GM12878 (cell line): ENCODE data around the gene CFAP299. TPM values are rescaled to one million over a fixed set of nuclear protein-coding genes. Genes with fewer than 3 reads are reported as not detected.

ENCODE experiments used
- ATAC-seq: fragments of 200-7000 bp; cut with Tn5 transposase; 3 replicates; pipeline ENCODE4 v1.9.1; 2020; ENCODE audit warnings: mild to moderate bottlenecking, moderate library complexity
- BruUV-seq: library from RNA; stranded (reverse); fragments of 400-500 nt; replicated peaks from 2 replicates; lab custom pipeline; 2021; lab: Mats Ljungman, UMichigan
- CTCF ChIA-PET: fragments of 300-600 bp; sonication (Branson Sonifier 250); formaldehyde crosslinking; extraction: SDS; loops from one replicate; lab custom pipeline; 2021; ENCODE audit warnings: inconsistent platforms; lab: Yijun Ruan, JAX
- POLR2A ChIA-PET: fragments of 350-600 bp; formaldehyde crosslinking; extraction: SDS; loops from one replicate; lab custom pipeline; 2021; ENCODE audit warnings: inconsistent platforms; lab: Charles Lee
- RAD21 ChIA-PET: fragments of 300-600 bp; sonication (Branson Sonifier 250); formaldehyde crosslinking; loops from one replicate; lab custom pipeline; 2023; ENCODE audit warnings: antibody characterized with exemption; ENCODE audit not compliant: unreplicated experiment; lab: Charles Lee
- SMC1A ChIA-PET: fragments of 300-600 bp; sonication (Branson Sonifier 250); formaldehyde crosslinking; loops from one replicate; lab custom pipeline; 2023; ENCODE audit not compliant: unreplicated experiment, uncharacterized antibody; lab: Charles Lee
- DNase-seq: peaks from one replicate; pipeline ENCODE4 v3.0.0-alpha.2; 2011; ENCODE audit warnings: low read depth, low spot score
- FAIRE-seq: peaks from 3 replicates; lab custom pipeline; 2011; peaks lifted over from hg19 to GRCh38; lab: Jason Lieb, UNC
- H2AFZ ChIP-seq: 2 replicates; pipeline ENCODE4 v1.6.0; 2011; ENCODE audit warnings: low read depth, low read length, control low read depth; ENCODE audit not compliant: control insufficient read depth
- H3K27ac ChIP-seq: 2 replicates; pipeline ENCODE4 v1.5.1; 2011; ENCODE audit warnings: control low read depth; ENCODE audit not compliant: control insufficient read depth, insufficient read depth
- H3K27me3 ChIP-seq, 2 experiments: replicated peaks in 1 of 2; 2 replicates each; pipeline versions ENCODE4 v1.6.0 to v1.6.1; 2011; ENCODE audit warnings: low read length in 1 of 2; ENCODE audit not compliant: control insufficient read depth in 2 of 2, insufficient read depth in 2 of 2
- H3K36me3 ChIP-seq, 2 experiments: 2 replicates each; pipeline ENCODE4 v1.5.1; 2011; ENCODE audit warnings: low read length in 1 of 2; ENCODE audit not compliant: control insufficient read depth in 2 of 2, insufficient read depth in 2 of 2
- H3K4me1 ChIP-seq: 2 replicates; pipeline ENCODE4 v1.6.1; 2011; ENCODE audit warnings: mild to moderate bottlenecking, low read length, moderate library complexity, mixed read lengths; ENCODE audit not compliant: control insufficient read depth, insufficient read depth
- H3K4me2 ChIP-seq: 2 replicates; pipeline ENCODE4 v1.6.0; 2011; ENCODE audit warnings: control low read depth; ENCODE audit not compliant: control insufficient read depth, insufficient read depth
- H3K4me3 ChIP-seq: fragments of 200-600 bp; sonication (generic); 2 replicates; pipeline ENCODE4 v1.5.1; 2016
- H3K79me2 ChIP-seq: 2 replicates; pipeline ENCODE4 v1.6.0; 2011; ENCODE audit warnings: low read length; ENCODE audit not compliant: control insufficient read depth, insufficient read depth
- H3K9ac ChIP-seq: 2 replicates; pipeline ENCODE4 v1.8.0; 2011; ENCODE audit warnings: low read length, control low read depth, mixed read lengths; ENCODE audit not compliant: control insufficient read depth, insufficient read depth
- H3K9me3 ChIP-seq: replicated peaks from 3 replicates; pipeline ENCODE4 v1.5.1; 2011; ENCODE audit warnings: mild to moderate bottlenecking, low read length; ENCODE audit not compliant: control insufficient read depth, insufficient read depth
- H4K20me1 ChIP-seq: 2 replicates; pipeline ENCODE4 v1.6.0; 2011; ENCODE audit not compliant: control insufficient read depth, insufficient read depth
- CHD4 ChIP-seq: fragments of 200-600 bp; sonication (generic); IDR thresholded peaks from 2 replicates; pipeline ENCODE4 v1.6.1; 2016; ENCODE audit warnings: mild to moderate bottlenecking
- FOXM1 ChIP-seq: IDR thresholded peaks from 2 replicates; pipeline ENCODE4 v1.6.1; 2012; ENCODE audit warnings: low read depth, mild to moderate bottlenecking, inconsistent platforms, low read length, moderate library complexity
- KLF5 ChIP-seq: fragments of 450-650 bp; IDR thresholded peaks from 2 replicates; pipeline ENCODE4 v1.6.1; 2014; ENCODE audit warnings: mild to moderate bottlenecking; ENCODE audit not compliant: partially characterized antibody
- NR2C2 ChIP-seq: IDR thresholded peaks from 2 replicates; pipeline ENCODE4 v1.6.1; 2011; ENCODE audit warnings: borderline replicate concordance, low read depth; ENCODE audit not compliant: control insufficient read depth, insufficient read length
- POU2F2 ChIP-seq: IDR thresholded peaks from 3 replicates; pipeline ENCODE4 v1.6.1; 2011; ENCODE audit warnings: low read depth, mild to moderate bottlenecking, low read length, borderline replicate concordance
- SIN3A ChIP-seq: IDR thresholded peaks from 2 replicates; pipeline ENCODE4 v1.6.1; 2012; ENCODE audit warnings: low read depth, low read length, improper control_type of control experiment
- TAF1 ChIP-seq: IDR thresholded peaks from 2 replicates; pipeline ENCODE4 v1.6.1; 2011; ENCODE audit warnings: mild to moderate bottlenecking, low read depth, low read length, borderline replicate concordance
- WGBS: methylation state at CpG from one replicate; pipeline ENCODE4 v1.1.6; 2016; ENCODE audit warnings: low lambda C conversion rate; ENCODE audit not compliant: insufficient replicate concordance, insufficient coverage; ENCODE audit errors: missing lambda C conversion rate; 5-methylcytosine and 5-hydroxymethylcytosine counted together
- in situ Hi-C: fragments of 300-500 bp; cut with MboI; formaldehyde crosslinking; loops from 9 replicates; pipeline ENCODE4 v1.14.3; 2018; ENCODE audit warnings: mixed read lengths
- intact Hi-C: fragments of 100-400 bp; cut with micrococcal nuclease; formaldehyde crosslinking; loops from one replicate; pipeline ENCODE4 v1.14.2; 2022; ENCODE audit not compliant: unreplicated experiment
- polyA plus RNA-seq, 11 experiments: library from polyadenylated mRNA; depleted of rRNA in 4 of 11; unstranded in 6 of 11; stranded (reverse) in 5 of 11; fragments of >200 nt; fragmentation: Nextera tagmentation in 4 of 11; fragmentation: Illumina TruSeq in 1 of 11; extraction: Ambion mirVana in 4 of 11; extraction: Trizol in 1 of 11; gene quantifications; 1 replicate in 1 of 11; 2 replicates in 10 of 11; pipeline versions ENCODE4 v1.2.1 to v1.2.3, GENCODE V29; 2011 to 2016; ENCODE audit warnings: inconsistent platforms in 2 of 11, missing spikeins in 2 of 11, low read depth in 1 of 11
- total RNA-seq, 4 experiments: library from RNA; depleted of rRNA in 3 of 4; stranded (reverse); fragments of >200 nt in 3 of 4; fragmentation: Illumina TruSeq in 1 of 4; extraction: Trizol in 1 of 4; gene quantifications; 2 replicates each; pipeline versions ENCODE4 v1.2.1 to v1.2.3, GENCODE V29; 2013 to 2021
- TF ChIP-seq, protein P1 (sequence below): IDR thresholded peaks from 2 replicates; pipeline ENCODE4 v1.6.1; 2012; ENCODE audit warnings: low read depth, low read length, improper control_type of control experiment
- TF ChIP-seq, protein P2 (sequence below): IDR thresholded peaks from 2 replicates; pipeline ENCODE4 v1.6.1; 2011; ENCODE audit warnings: mild to moderate bottlenecking, low read depth, low read length, moderate library complexity; ENCODE audit not compliant: insufficient replicate concordance
- TF ChIP-seq, protein P3 (sequence below): IDR thresholded peaks from 2 replicates; pipeline ENCODE4 v1.6.1; 2011; ENCODE audit warnings: low read depth, mild to moderate bottlenecking, low read length, moderate library complexity, borderline replicate concordance; ENCODE audit errors: extremely low read depth

Gene CFAP299
- total and polyA plus RNA-seq, 10 of the 15 experiments (the other 5 are each of a cell fraction or from before 2014, with no cell fraction given), result 0.06 to 0.34 TPM; not detected in 8

DNA sequence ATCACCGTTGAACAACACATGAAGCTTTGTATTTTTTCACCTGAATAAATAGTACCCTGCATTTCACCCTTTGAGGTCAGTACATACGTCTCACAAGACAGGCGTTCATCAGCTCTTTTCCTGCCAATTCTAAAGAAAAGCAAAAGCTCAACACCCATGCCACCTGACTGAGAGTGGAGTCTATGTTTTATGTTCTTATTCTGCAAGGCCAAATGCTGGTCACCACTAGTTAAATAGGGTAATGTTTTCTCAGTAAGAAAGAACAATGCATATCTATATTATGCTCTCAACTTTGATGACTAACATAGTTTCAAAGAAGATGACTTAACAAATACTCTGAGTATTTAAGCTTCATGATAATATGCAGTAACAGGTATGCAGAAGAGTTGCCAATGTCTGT, 358.6 kb downstream of the CFAP299 start:
- BruUV-seq, result no TSS peak
- POLR2A ChIA-PET, result no interaction called here
- FAIRE-seq, result no peak

DNA sequence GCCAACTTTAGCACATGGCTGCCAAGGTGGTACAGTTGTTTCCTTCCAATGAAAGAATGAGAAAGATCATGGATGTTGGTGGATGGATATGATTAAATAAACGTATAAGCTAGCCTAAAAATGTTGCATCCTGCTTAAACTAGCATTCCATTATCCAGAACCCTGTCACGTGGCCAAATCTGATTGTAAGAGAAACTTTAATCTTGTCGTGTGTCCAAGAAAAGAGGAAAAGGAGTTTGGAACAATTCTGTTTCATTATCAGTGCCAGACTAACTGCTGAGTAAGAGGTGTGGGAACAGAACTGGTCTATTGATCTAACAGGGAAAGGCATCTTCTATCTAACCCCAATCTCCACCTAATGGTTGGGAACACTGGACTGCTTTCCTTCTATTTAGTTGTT, 369.8 kb downstream of the CFAP299 start:
- no TSS peak for BruUV-seq
- RAD21 ChIA-PET, result no interaction called here
- Histone ChIP-seq H2AFZ (no peak overlapping the region), H3K9ac (no peak overlapping the region), H4K20me1 (no peaks in the 10 kb centered on the region), H3K27ac (no peak overlapping the region), H3K4me3 (no peak overlapping the region), H3K79me2 (no peaks in the 10 kb centered on the region), H3K4me2 (no peak overlapping the region), H3K36me3 (no peaks in the 10 kb centered on the region), H3K4me1 (no peaks in the 10 kb centered on the region), H3K9me3 (no peaks in the 10 kb centered on the region), H3K27me3 (no peaks in the 10 kb centered on the region)
- 10% methylated on average over 3 of the region's 3 CpGs for WGBS
- intact Hi-C loops (no loop called here), in situ Hi-C loops (no loop called here)
- POLR2A ChIA-PET, result no interaction called here
- TF ChIP-seq SIN3A (no peak), NR2C2 (no peak), KLF5 (no peak), FOXM1 (no peak), TAF1 (no peak)
- TF ChIP-seq, protein P1, sequence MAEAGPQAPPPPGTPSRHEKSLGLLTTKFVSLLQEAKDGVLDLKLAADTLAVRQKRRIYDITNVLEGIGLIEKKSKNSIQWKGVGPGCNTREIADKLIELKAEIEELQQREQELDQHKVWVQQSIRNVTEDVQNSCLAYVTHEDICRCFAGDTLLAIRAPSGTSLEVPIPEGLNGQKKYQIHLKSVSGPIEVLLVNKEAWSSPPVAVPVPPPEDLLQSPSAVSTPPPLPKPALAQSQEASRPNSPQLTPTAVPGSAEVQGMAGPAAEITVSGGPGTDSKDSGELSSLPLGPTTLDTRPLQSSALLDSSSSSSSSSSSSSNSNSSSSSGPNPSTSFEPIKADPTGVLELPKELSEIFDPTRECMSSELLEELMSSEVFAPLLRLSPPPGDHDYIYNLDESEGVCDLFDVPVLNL, result no peak
- TF ChIP-seq, protein P2, sequence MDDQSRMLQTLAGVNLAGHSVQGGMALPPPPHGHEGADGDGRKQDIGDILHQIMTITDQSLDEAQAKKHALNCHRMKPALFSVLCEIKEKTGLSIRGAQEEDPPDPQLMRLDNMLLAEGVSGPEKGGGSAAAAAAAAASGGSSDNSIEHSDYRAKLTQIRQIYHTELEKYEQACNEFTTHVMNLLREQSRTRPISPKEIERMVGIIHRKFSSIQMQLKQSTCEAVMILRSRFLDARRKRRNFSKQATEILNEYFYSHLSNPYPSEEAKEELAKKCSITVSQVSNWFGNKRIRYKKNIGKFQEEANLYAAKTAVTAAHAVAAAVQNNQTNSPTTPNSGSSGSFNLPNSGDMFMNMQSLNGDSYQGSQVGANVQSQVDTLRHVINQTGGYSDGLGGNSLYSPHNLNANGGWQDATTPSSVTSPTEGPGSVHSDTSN, result no peak
- TF ChIP-seq, protein P3, sequence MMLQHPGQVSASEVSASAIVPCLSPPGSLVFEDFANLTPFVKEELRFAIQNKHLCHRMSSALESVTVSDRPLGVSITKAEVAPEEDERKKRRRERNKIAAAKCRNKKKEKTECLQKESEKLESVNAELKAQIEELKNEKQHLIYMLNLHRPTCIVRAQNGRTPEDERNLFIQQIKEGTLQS, result no peak
- CTCF ChIA-PET, result no interaction called here
- FAIRE-seq, result no peak
- no peak for ATAC-seq
- no peak for DNase-seq
- SMC1A ChIA-PET, result interaction anchor here (1.0 kb wide), 1 partner anchor 11 kb away, joined by 4 read pairs; no protein-coding TSS in a partner anchor

More for the DNA sequence above, 358.6 kb downstream of the CFAP299 start:
- DNase-seq, result no peak
- RAD21 ChIA-PET, result no interaction called here
- CTCF ChIA-PET, result interaction anchor here (1.6 kb wide), 1 partner anchor 10 kb away, joined by 3 read pairs; no protein-coding TSS in a partner anchor
- SMC1A ChIA-PET, result interaction anchor here (0.9 kb wide), 1 partner anchor 89 kb away, joined by 3 read pairs; no protein-coding TSS in a partner anchor
- no peak overlapping the region for H2AFZ ChIP-seq
- H4K20me1 ChIP-seq, result no peaks in the 10 kb centered on the region
- no peaks in the 10 kb centered on the region for H3K9me3 ChIP-seq
- 12% methylated on average over 3 of the region's 3 CpGs for WGBS
- ATAC-seq, result no peak
- H3K36me3 ChIP-seq, result no peaks in the 10 kb centered on the region
- intact Hi-C loops, result no loop called here
- H3K79me2 ChIP-seq, result no peaks in the 10 kb centered on the region
- no peaks in the 10 kb centered on the region for H3K4me1 ChIP-seq
- TF ChIP-seq POU2F2 (no peak), CHD4 (no peak)
- TF ChIP-seq, all 136 proteins: peak for 0
- H3K9ac ChIP-seq, result no peak overlapping the region
- H3K4me3 ChIP-seq, result no peak overlapping the region
- in situ Hi-C loops, result no loop called here
- no peaks in the 10 kb centered on the region for H3K27me3 ChIP-seq
- H3K4me2 ChIP-seq, result no peak overlapping the region
- no peak overlapping the region for H3K27ac ChIP-seq
